Liver (tissue), 9 donors: ENCODE measurements around the gene CNPY4. TPM values are rescaled to one million over a fixed set of nuclear protein-coding genes. Genes with fewer than 3 reads are reported as not detected.

Experiments used
- DNase-seq: peaks from one replicate; pipeline ENCODE4 v3.0.0-alpha.2; 2017; ENCODE audit warnings: low spot score
- H3K27ac ChIP-seq, 2 donors: one replicate each; pipeline ENCODE4 v1.7.0; 2013; ENCODE audit warnings: inconsistent platforms in 2 of 2, low read length in 2 of 2, control low read depth in 1 of 2, low read depth in 1 of 2, mild to moderate bottlenecking in 1 of 2
- H3K27me3 ChIP-seq, 4 donors: one replicate each; pipeline versions ENCODE4 v1.6.1 to v1.7.0; 2013; ENCODE audit warnings: low read length in 3 of 4, inconsistent platforms in 1 of 4, mild to moderate bottlenecking in 1 of 4, moderate library complexity in 1 of 4; ENCODE audit not compliant: control insufficient read depth in 4 of 4, insufficient read depth in 4 of 4
- H3K36me3 ChIP-seq, 4 donors: one replicate each; pipeline versions ENCODE4 v1.6.1 to v1.7.0; 2013; ENCODE audit warnings: low read length in 3 of 4, mild to moderate bottlenecking in 3 of 4, low read depth in 1 of 4, moderate library complexity in 1 of 4; ENCODE audit not compliant: control insufficient read depth in 4 of 4, insufficient read depth in 3 of 4
- H3K4me1 ChIP-seq, 4 donors: one replicate each; pipeline versions ENCODE4 v1.6.1 to v1.7.0; 2013; ENCODE audit warnings: low read length in 3 of 4, mild to moderate bottlenecking in 3 of 4, moderate library complexity in 1 of 4; ENCODE audit not compliant: control insufficient read depth in 4 of 4, insufficient read depth in 4 of 4
- H3K4me3 ChIP-seq, 3 donors: one replicate each; pipeline versions ENCODE4 v1.6.1 to v1.7.0; 2013; ENCODE audit warnings: low read length in 3 of 3, control low read depth in 1 of 3, low read depth in 1 of 3, mild to moderate bottlenecking in 1 of 3
- H3K9ac ChIP-seq, 2 donors: one replicate each; pipeline ENCODE4 v1.7.0; 2013; ENCODE audit warnings: low read length in 2 of 2, mild to moderate bottlenecking in 2 of 2, moderate library complexity in 2 of 2, control low read depth in 1 of 2, low read depth in 1 of 2
- H3K9me3 ChIP-seq, 4 donors: one replicate each; pipeline versions ENCODE4 v1.6.1 to v1.7.0; 2013; ENCODE audit warnings: low read length in 3 of 4; ENCODE audit not compliant: control insufficient read depth in 4 of 4
- FOXA1 ChIP-seq: IDR thresholded peaks from 2 replicates; pipeline ENCODE4 v1.6.1; 2016; ENCODE audit warnings: antibody characterized with exemption
- FOXA2 ChIP-seq: IDR thresholded peaks from 2 replicates; pipeline ENCODE4 v1.6.1; 2016; ENCODE audit warnings: antibody characterized with exemption
- GABPA ChIP-seq, 2 donors: IDR thresholded peaks in 1 of 2; conservative IDR thresholded peaks in 1 of 2; 2 replicates each; pipeline ENCODE4 v1.6.1; 2016; ENCODE audit warnings: antibody characterized with exemption in 2 of 2, mild to moderate bottlenecking in 1 of 2, moderate library complexity in 1 of 2
- HNF4G ChIP-seq: IDR thresholded peaks from 2 replicates; pipeline ENCODE4 v1.6.1; 2016; ENCODE audit warnings: antibody characterized with exemption
- JUND ChIP-seq, 2 donors: IDR thresholded peaks; 2 replicates each; pipeline ENCODE4 v1.6.1; 2016; ENCODE audit warnings: antibody characterized with exemption in 2 of 2
- NR2F2 ChIP-seq: IDR thresholded peaks from 2 replicates; pipeline ENCODE4 v1.6.1; 2016; ENCODE audit warnings: antibody characterized with exemption
- RAD21 ChIP-seq, 2 donors: IDR thresholded peaks; 2 replicates each; pipeline ENCODE4 v1.6.1; 2016; ENCODE audit warnings: antibody characterized with exemption in 2 of 2, mild to moderate bottlenecking in 2 of 2
- RXRA ChIP-seq, 2 donors: IDR thresholded peaks; 2 replicates each; pipeline ENCODE4 v1.6.1; 2017 to 2018; ENCODE audit warnings: antibody characterized with exemption in 2 of 2, mild to moderate bottlenecking in 1 of 2
- SP1 ChIP-seq: IDR thresholded peaks from 2 replicates; pipeline ENCODE4 v1.6.1; 2018; ENCODE audit warnings: antibody characterized with exemption, mild to moderate bottlenecking
- TAF1 ChIP-seq: conservative IDR thresholded peaks from 2 replicates; pipeline ENCODE4 v1.6.1; 2016; ENCODE audit warnings: antibody characterized with exemption, mild to moderate bottlenecking
- YY1 ChIP-seq: IDR thresholded peaks from 2 replicates; pipeline ENCODE4 v1.6.1; 2016; ENCODE audit warnings: antibody characterized with exemption, mild to moderate bottlenecking
- WGBS: extraction: QIAGEN DNeasy Blood & Tissue Kit; methylation state at CpG from one replicate; pipeline ENCODE4 v1.1.7; 2013; 5-methylcytosine and 5-hydroxymethylcytosine counted together
- polyA plus RNA-seq, 2 donors: library from polyadenylated mRNA; stranded (reverse) in 1 of 2; unstranded in 1 of 2; fragments of 200-250 nt in 1 of 2; fragments of >200 nt in 1 of 2; fragmentation: Nextera tagmentation in 1 of 2; extraction: Ambion mirVana in 1 of 2; gene quantifications; one replicate each; pipeline versions ENCODE4 v1.2.1 to v1.2.3, GENCODE V29; 2013 to 2015
- total RNA-seq, 2 donors: library from RNA; depleted of rRNA; stranded (reverse); fragments of >200 nt; gene quantifications; one replicate each; pipeline ENCODE4 v1.2.3, GENCODE V29; 2014
- TF ChIP-seq, protein P1 (sequence below): IDR thresholded peaks from 2 replicates; pipeline ENCODE4 v1.6.1; 2016; ENCODE audit warnings: antibody characterized with exemption, mild to moderate bottlenecking
- TF ChIP-seq, protein P2 (sequence below): IDR thresholded peaks from 2 replicates; pipeline ENCODE4 v1.6.1; 2016; ENCODE audit warnings: antibody characterized with exemption
- TF ChIP-seq, protein P3 (sequence below): IDR thresholded peaks from 2 replicates; pipeline ENCODE4 v1.6.1; 2016; ENCODE audit warnings: antibody characterized with exemption
- donor health status: healthy.
- donor health status: healthy.
- donor health status: healthy.
- donor health status: healthy.
- donor health status: healthy.

Gene CNPY4
- total and polyA plus RNA-seq, 4 donors, result 1.9 to 11.9 (median 3.8) TPM

DNA sequence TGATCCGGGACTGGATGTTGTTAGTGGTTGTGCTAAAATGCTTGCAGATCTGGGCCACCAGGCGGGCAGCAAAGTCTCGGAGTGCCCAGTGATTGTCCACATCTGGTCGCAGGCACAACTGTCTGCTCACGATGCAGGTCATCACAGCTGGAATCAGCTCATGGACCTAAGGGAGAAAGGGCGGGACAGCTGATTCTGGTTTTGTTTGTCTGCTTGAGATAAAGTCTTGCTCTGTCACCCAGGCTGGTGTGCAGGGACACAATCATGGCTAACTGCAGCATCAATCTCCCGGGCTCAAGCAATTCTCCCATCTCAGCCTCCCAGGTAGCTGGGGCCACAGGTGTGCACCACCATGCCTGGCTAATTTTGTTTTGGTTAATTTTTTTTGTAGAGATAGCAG, 8.3 kb upstream of the CNPY4 start:
- peaks cover 3 to 49% (median 23%) of the 10 kb centered on the region in 4 donors for H3K36me3 ChIP-seq
- TF ChIP-seq GABPA (IDR thresholded peaks at IDR 0.05 in 1 of 2, conservative IDR thresholded peaks at IDR 0.05 in 1 of 2) (no peak), FOXA1 (no peak), NR2F2 (no peak), YY1 (no peak), HNF4G (no peak)
- TF ChIP-seq, protein P1, sequence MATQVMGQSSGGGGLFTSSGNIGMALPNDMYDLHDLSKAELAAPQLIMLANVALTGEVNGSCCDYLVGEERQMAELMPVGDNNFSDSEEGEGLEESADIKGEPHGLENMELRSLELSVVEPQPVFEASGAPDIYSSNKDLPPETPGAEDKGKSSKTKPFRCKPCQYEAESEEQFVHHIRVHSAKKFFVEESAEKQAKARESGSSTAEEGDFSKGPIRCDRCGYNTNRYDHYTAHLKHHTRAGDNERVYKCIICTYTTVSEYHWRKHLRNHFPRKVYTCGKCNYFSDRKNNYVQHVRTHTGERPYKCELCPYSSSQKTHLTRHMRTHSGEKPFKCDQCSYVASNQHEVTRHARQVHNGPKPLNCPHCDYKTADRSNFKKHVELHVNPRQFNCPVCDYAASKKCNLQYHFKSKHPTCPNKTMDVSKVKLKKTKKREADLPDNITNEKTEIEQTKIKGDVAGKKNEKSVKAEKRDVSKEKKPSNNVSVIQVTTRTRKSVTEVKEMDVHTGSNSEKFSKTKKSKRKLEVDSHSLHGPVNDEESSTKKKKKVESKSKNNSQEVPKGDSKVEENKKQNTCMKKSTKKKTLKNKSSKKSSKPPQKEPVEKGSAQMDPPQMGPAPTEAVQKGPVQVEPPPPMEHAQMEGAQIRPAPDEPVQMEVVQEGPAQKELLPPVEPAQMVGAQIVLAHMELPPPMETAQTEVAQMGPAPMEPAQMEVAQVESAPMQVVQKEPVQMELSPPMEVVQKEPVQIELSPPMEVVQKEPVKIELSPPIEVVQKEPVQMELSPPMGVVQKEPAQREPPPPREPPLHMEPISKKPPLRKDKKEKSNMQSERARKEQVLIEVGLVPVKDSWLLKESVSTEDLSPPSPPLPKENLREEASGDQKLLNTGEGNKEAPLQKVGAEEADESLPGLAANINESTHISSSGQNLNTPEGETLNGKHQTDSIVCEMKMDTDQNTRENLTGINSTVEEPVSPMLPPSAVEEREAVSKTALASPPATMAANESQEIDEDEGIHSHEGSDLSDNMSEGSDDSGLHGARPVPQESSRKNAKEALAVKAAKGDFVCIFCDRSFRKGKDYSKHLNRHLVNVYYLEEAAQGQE, result no peak
- no peaks in the 10 kb centered on the region for H3K9me3 ChIP-seq
- no peak overlapping the region for H3K27ac ChIP-seq
- no peaks in the 10 kb centered on the region for H3K4me1 ChIP-seq
- H3K9ac ChIP-seq, result no peak overlapping the region
- 97% methylated on average over 7 of the region's 7 CpGs for WGBS
- H3K4me3 ChIP-seq, result no peak overlapping the region
- no peak for DNase-seq
- no peaks in the 10 kb centered on the region for H3K27me3 ChIP-seq

DNA sequence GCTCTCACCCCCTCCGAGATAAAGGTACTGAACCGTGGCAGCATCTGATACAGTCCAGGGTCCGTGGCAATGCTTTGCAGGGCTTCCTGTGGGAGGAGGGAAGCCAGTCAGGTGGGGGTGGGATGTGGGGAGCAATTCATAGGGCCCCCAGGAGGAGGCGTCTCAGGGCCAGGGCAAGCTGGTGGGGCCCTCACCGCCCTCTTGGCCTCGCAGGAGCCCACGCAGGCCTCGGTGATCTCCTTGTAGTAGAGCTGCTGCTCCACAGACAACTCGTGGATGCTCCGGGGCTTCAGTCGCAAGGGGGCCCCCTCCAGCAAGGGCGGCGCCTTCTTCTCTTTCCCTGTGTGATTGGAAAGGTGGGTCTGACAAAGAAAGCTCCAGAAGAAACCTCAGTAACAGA, 7.5 kb upstream of the CNPY4 start:
- TF ChIP-seq, protein P1, result no peak
- TF ChIP-seq FOXA2 (no peak), GABPA (IDR thresholded peaks at IDR 0.05 in 1 of 2, conservative IDR thresholded peaks at IDR 0.05 in 1 of 2) (no peak), TAF1 (no peak), SP1 (no peak), RXRA (IDR thresholded peaks at IDR 0.05) (no peak), RAD21 (IDR thresholded peaks at IDR 0.05) (no peak), JUND (IDR thresholded peaks at IDR 0.05) (no peak)
- TF ChIP-seq, protein P2, sequence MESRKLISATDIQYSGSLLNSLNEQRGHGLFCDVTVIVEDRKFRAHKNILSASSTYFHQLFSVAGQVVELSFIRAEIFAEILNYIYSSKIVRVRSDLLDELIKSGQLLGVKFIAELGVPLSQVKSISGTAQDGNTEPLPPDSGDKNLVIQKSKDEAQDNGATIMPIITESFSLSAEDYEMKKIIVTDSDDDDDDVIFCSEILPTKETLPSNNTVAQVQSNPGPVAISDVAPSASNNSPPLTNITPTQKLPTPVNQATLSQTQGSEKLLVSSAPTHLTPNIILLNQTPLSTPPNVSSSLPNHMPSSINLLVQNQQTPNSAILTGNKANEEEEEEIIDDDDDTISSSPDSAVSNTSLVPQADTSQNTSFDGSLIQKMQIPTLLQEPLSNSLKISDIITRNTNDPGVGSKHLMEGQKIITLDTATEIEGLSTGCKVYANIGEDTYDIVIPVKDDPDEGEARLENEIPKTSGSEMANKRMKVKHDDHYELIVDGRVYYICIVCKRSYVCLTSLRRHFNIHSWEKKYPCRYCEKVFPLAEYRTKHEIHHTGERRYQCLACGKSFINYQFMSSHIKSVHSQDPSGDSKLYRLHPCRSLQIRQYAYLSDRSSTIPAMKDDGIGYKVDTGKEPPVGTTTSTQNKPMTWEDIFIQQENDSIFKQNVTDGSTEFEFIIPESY, result no peak
- TF ChIP-seq, protein P3, sequence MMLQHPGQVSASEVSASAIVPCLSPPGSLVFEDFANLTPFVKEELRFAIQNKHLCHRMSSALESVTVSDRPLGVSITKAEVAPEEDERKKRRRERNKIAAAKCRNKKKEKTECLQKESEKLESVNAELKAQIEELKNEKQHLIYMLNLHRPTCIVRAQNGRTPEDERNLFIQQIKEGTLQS, result no peak
- DNase-seq, result no peak
- no peaks in the 10 kb centered on the region for H3K4me1 ChIP-seq
- H3K27ac ChIP-seq, result no peak overlapping the region
- peaks cover 2 to 45% (median 22%) of the 10 kb centered on the region in 4 donors for H3K36me3 ChIP-seq
- H3K4me3 ChIP-seq, result no peak overlapping the region
- 92% methylated on average over 13 of the region's 13 CpGs for WGBS
- no peak overlapping the region for H3K9ac ChIP-seq
- no peaks in the 10 kb centered on the region for H3K27me3 ChIP-seq
- H3K9me3 ChIP-seq, result no peaks in the 10 kb centered on the region
